Activated CD4-positive, alpha-beta T cell treated with anti-CD3 and anti-CD28 coated beads, Interleukin-2, amount 10 ng/mL, durations not matched to agents 7 days and 5 days (primary cell): ENCODE measurements around the gene APOBEC4. TPM values are rescaled to one million over a fixed set of nuclear protein-coding genes. Genes with fewer than 3 reads are reported as not detected.

Source experiments
- CTCF ChIA-PET: fragments of 350-600 bp; sonication (Branson Sonifier 250); formaldehyde crosslinking; loops from one replicate; lab custom pipeline; 2021; ENCODE audit warnings: antibody characterized with exemption; lab: Charles Lee
- POLR2A ChIA-PET: fragments of 350-600 bp; sonication (Branson Sonifier 250); formaldehyde crosslinking; loops from one replicate; lab custom pipeline; 2021; ENCODE audit warnings: antibody characterized with exemption; lab: Charles Lee
- DNase-seq: peaks from one replicate; pipeline ENCODE4 v3.0.0-alpha.2; 2020
- H3K27ac Mint-ChIP-seq: one replicate; pipeline ENCODE4 v1.8.0; 2021; ENCODE audit warnings: mild to moderate bottlenecking, moderate library complexity, mixed read lengths
- H3K27me3 Mint-ChIP-seq: one replicate; pipeline ENCODE4 v1.8.0; 2021; ENCODE audit warnings: mixed read lengths
- H3K36me3 Mint-ChIP-seq: one replicate; pipeline ENCODE4 v1.8.0; 2021; ENCODE audit warnings: low read depth, mixed read lengths
- H3K4me1 Mint-ChIP-seq: one replicate; pipeline ENCODE4 v1.8.0; 2021; ENCODE audit warnings: mixed read lengths
- H3K4me3 Mint-ChIP-seq: one replicate; pipeline ENCODE4 v1.8.0; 2021; ENCODE audit warnings: mild to moderate bottlenecking, moderate library complexity, mixed read lengths
- H3K9me3 Mint-ChIP-seq: one replicate; pipeline ENCODE4 v1.8.0; 2021; ENCODE audit warnings: mixed read lengths
- total RNA-seq, 2 experiments: library from RNA; stranded (reverse); gene quantifications; one replicate each; pipeline ENCODE4 v1.2.3, GENCODE V29; 2021

The APOBEC4 gene, protein sequence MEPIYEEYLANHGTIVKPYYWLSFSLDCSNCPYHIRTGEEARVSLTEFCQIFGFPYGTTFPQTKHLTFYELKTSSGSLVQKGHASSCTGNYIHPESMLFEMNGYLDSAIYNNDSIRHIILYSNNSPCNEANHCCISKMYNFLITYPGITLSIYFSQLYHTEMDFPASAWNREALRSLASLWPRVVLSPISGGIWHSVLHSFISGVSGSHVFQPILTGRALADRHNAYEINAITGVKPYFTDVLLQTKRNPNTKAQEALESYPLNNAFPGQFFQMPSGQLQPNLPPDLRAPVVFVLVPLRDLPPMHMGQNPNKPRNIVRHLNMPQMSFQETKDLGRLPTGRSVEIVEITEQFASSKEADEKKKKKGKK
- total RNA-seq = not detected

DNA sequence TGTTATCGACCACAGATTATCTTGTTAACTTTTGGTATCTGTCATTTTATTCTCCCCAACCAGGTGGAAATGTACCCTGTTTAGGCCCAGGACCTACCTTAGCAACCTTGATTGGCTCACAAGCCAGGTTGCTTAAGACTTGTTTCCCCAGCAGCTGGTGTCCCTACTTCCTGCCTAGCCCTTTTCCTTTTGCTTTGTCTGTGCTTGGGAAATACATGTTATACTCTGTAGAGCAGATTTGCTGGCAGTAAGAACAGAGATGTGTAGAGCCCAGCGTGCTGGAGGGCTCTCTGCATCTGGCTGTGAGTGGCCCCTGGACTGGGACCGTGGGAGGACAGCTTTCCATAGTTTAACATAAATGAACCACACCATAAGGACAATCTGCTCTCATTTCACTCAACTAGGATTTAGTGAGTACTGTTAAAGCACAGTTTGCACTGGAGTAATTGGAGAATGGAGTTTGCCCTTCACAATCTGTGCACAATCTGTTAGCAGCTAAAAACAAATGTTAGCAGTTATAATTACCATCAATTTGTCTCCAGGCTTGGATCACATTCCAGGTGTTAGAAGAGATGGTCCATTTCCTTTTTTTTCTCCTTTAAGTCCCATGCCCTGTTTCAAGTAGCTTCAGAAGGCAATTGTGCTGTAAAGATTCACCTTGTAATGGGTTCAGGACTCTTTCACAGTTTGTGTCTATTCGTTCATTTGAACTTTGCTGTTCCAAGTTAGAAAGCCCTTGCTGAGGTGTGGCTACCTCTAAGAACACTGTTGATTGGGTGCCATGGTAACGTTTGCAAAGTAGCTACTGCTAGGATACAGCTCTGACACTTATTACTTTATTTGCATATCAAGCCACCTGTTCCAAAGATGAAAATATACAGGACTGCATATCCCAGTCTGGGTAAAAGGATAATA is at the start of gene APOBEC4:
Gene APOBEC4, minus strand, starts transcription at position 770 of the 915 bp plus-strand sequence. CDS start 4,535 bp downstream, outside the sequence.
- ChIA-PET CTCF (interaction anchor here (0.7 to 4.0 kb wide), 6 partner anchors 9 to 789 kb away, joined by 3 to 29 read pairs (median 3); partner anchors contain the start of gene ARPC5), POLR2A (no interaction called here)
- DNase-seq = no peak
- no peak within 1 kb of the TSS for H3K4me3 Mint-ChIP-seq
- H3K9me3 Mint-ChIP-seq = no peaks in the 10 kb centered on the region
- H3K27me3 Mint-ChIP-seq = no peaks in the 10 kb centered on the region
- H3K4me1 Mint-ChIP-seq = peaks cover 36% of the 10 kb centered on the region
- H3K36me3 Mint-ChIP-seq = no peaks in the 10 kb centered on the region
- peak within 1 kb of the TSS; percentile 72 for H3K27ac Mint-ChIP-seq

DNA sequence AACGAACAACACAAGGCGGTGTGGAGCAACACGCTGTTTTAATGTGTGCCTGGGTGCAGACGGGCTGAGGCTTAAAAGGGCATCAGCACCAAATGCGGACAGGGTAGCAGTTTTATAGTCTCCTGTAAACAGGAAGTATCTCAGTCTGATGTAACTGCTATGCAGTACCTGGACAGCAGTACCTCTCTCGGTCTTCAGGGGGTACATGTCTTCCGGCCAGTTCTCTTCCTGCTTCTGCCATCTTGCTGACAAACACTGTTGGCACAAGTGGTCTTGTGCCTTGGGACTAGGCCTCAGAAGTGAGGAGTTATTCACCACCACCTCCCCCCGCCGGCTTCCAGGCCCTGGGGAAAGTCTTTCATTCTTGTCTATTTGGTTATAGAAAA is 49.7 kb upstream of the APOBEC4 start:
- H3K4me3 Mint-ChIP-seq = no peak overlapping the region
- ChIA-PET CTCF (no interaction called here), POLR2A (no interaction called here)
- H3K4me1 Mint-ChIP-seq = peaks cover 2% of the 10 kb centered on the region
- H3K9me3 Mint-ChIP-seq = no peaks in the 10 kb centered on the region
- no peaks in the 10 kb centered on the region for H3K27me3 Mint-ChIP-seq
- peaks cover 3% of the 10 kb centered on the region for H3K36me3 Mint-ChIP-seq
- H3K27ac Mint-ChIP-seq = no peak overlapping the region
- no peak for DNase-seq

DNA sequence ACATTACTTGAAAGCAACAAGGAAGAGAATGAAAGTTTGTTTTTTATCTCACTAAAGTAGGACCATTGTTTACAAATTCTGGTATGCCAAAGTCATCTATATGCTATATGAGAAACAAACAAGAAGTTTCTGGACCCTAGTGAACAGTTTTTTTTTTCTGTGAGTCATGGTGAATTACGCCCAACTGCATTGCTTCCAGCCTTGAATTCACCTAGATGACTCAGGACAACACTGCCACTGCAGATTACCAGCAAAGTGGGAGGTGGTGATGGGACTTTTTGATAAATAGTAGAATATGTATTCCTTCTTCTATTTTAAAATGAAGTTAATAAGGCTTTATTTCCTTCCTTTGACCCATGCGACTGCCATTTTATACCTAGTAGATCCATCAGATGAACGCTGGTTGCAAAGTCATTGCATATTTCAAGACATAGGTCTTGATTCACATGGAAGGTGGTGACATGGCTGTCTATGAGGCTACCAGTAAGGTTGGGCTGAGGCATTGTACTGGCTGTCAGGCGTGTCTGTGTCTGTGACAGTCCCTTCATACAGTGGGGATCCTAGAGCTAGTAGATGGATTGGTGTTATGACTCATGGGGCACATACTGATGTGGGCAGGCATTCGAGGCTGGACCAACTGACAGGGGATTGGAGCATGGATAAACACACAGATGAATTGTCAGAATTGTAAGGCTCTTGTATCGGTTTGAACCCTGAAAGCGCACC is 49.1 kb upstream of the APOBEC4 start:
- Mint-ChIP-seq H3K4me3 (no peak overlapping the region), H3K4me1 (peaks cover 2% of the 10 kb centered on the region), H3K27me3 (no peaks in the 10 kb centered on the region), H3K9me3 (no peaks in the 10 kb centered on the region), H3K36me3 (peaks cover 3% of the 10 kb centered on the region), H3K27ac (no peak overlapping the region)
- POLR2A ChIA-PET = no interaction called here
- CTCF ChIA-PET = no interaction called here
- no peak for DNase-seq

DNA sequence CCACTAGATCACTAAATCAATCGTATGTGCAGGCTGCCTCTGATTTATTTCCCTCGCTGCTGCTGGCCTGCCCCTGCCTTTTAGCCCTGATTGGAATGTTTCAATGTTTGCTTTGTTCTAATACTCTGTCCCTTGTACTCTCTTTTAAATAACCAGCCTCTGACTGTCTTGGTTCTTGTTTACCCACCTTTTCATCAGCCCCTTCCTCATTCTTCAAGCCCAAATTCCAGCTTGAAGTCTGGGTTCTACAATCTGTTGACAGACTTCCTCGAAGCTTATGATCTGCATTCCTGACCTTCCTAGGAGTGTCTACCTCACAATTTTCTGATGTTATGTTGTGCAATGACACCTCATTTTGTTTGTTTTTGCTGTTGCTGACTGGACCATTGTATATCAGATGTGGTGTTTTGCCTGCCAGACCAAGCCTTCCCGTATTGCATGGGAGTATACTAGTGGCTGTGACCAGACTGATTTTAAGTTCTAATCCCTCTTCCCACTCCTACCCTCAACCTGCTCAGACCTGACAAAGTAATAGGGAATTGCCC is 46.6 kb upstream of the APOBEC4 start:
- no peak overlapping the region for H3K4me3 Mint-ChIP-seq
- peaks cover 3% of the 10 kb centered on the region for H3K36me3 Mint-ChIP-seq
- peaks cover 2% of the 10 kb centered on the region for H3K4me1 Mint-ChIP-seq
- H3K27me3 Mint-ChIP-seq = no peaks in the 10 kb centered on the region
- CTCF ChIA-PET = no interaction called here
- POLR2A ChIA-PET = no interaction called here
- no peak overlapping the region for H3K27ac Mint-ChIP-seq
- no peaks in the 10 kb centered on the region for H3K9me3 Mint-ChIP-seq
- no peak for DNase-seq

DNA sequence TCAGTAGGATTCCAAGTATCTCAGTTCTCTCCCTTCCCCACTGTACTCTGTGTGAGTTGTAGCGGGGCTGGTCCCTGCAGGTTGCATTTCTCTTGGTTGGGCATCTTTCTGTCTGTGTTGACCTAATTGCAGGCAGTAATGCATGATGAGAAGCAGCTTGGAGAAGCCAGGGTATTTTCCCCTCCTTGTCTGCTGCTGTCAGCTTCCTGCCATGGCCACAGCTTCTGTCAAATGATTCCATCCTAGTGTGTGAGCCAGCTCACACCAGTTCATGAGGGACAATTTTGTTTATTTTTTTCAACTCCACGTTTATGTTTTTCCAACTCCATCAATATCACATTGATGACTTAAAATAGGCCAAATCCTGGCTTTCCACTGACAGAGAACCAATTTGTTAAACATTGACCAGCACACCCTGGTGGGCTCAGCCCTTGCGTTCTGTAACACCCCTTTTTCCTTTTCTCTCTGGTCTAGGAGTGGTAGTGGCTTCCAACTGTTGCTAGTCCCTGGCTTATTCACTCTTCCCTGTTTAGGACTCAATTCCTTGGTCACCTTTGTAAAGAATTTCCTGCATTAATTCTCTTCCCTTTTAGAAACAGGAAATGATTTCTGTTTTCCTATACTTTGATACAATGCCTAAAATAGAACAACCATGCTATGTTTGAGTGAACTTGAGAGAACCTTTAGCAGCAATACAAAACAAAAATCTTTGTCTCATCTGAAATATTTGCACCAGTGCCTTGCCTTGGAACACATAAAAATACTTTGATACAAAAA is 44.9 kb upstream of the APOBEC4 start:
- Mint-ChIP-seq H3K4me1 (peaks cover 3% of the 10 kb centered on the region), H3K4me3 (no peak overlapping the region), H3K9me3 (no peaks in the 10 kb centered on the region), H3K27ac (no peak overlapping the region), H3K36me3 (peaks cover 3% of the 10 kb centered on the region), H3K27me3 (no peaks in the 10 kb centered on the region)
- DNase-seq = no peak
- POLR2A ChIA-PET = no interaction called here
- CTCF ChIA-PET = no interaction called here

DNA sequence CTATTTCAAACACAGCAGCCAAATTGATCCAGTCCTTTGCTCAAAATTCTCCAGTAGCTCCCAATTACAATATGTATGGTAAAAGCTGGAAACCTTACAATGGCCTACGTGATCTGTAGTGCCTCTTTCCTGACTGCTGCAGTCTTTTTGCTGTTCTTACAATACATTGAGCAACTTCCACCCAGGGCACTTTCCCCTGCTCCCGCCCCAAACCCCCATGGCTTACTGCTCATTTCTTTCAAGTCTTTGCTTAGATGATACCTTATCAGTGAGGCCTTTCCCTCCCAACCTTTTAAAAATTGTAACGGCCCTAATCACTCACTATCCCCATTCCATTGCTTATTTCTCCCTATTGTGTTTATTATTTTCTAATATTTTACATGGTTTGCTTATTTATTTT is 43.9 kb upstream of the APOBEC4 start:
- Mint-ChIP-seq H3K27ac (no peak overlapping the region), H3K27me3 (no peaks in the 10 kb centered on the region)
- POLR2A ChIA-PET = no interaction called here

DNA sequence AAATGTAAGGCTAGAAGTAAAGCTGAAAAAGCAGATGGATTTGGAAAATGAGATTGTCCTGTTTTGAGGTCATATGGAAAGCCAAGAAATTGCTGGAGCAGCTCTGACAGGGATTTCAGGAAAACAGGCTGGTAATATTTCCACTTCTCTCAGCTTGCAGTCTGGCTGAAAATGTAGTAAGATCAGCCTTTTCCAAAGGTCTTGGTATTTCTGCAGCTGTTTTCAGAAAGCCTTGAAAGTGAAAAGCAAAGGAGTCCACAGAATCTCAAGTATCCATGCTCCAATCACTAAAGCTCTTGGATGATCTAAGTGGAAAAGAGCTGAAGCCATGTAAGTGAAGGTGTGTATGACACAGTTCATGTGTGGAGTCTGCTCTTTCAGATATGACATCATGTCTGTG is 41.6 kb upstream of the APOBEC4 start:
- H3K4me1 Mint-ChIP-seq = peaks cover 3% of the 10 kb centered on the region
- no peak overlapping the region for H3K4me3 Mint-ChIP-seq
- no peaks in the 10 kb centered on the region for H3K36me3 Mint-ChIP-seq
- H3K27ac Mint-ChIP-seq = no peak overlapping the region
- POLR2A ChIA-PET = interaction anchor here (0.5 kb wide), 1 partner anchor 268 kb away, joined by 6 read pairs; no protein-coding TSS in a partner anchor
- DNase-seq = no peak
- H3K9me3 Mint-ChIP-seq = no peaks in the 10 kb centered on the region
- H3K27me3 Mint-ChIP-seq = no peaks in the 10 kb centered on the region
- CTCF ChIA-PET = interaction anchor here (0.9 kb wide), 1 partner anchor 9 kb away, joined by 3 read pairs; no protein-coding TSS in a partner anchor

More for the DNA sequence above, 43.9 kb upstream of the APOBEC4 start:
- H3K4me1 Mint-ChIP-seq = peaks cover 3% of the 10 kb centered on the region
- H3K4me3 Mint-ChIP-seq = no peak overlapping the region
- no peak for DNase-seq
- CTCF ChIA-PET = no interaction called here
- H3K9me3 Mint-ChIP-seq = no peaks in the 10 kb centered on the region
- H3K36me3 Mint-ChIP-seq = peaks cover 3% of the 10 kb centered on the region

DNA sequence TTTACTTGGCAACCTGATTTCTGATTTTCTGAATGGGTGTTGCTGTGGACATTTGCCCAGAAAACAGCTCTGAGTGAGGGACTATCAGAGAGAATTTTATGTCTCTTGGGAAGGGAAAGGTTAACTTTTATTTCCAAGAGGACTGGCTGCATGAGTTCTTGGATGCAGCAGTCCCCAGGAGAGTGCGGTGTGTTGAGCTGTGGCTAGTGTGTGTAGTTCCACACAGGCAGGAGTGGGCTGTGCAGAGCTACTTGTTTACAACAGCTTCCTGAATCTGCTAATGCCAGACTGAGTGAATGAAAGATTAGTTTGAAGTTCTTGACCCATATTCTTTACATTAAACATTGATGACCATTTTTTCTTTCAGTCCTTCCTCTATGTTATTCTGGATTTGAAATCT is 41.0 kb upstream of the APOBEC4 start:
- Mint-ChIP-seq H3K27me3 (no peaks in the 10 kb centered on the region), H3K36me3 (no peaks in the 10 kb centered on the region), H3K4me3 (no peak overlapping the region), H3K4me1 (peaks cover 3% of the 10 kb centered on the region), H3K9me3 (no peaks in the 10 kb centered on the region), H3K27ac (no peak overlapping the region)
- ChIA-PET CTCF (no interaction called here), POLR2A (no interaction called here)
- DNase-seq = no peak

DNA sequence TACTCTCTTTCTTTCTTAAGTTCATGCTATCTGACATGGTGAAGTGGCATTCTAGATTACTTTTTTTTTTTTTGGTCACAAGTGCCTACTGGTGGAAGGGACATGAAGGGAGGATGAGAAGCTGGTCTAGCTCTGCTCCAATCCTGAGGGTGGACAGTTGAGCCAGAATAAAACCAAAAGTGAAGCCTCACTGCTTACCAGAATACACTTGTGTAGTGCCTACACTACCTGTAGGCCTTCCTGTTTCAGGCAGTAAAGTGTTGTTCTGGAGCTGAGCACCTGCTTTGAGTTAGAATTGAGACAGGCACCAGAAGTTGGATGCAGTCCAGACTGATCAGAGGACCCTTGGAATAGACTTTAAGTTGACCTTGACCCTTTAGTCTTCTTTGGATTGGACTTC is 40.4 kb upstream of the APOBEC4 start:
- Mint-ChIP-seq H3K36me3 (no peaks in the 10 kb centered on the region), H3K4me3 (no peak overlapping the region), H3K27me3 (no peaks in the 10 kb centered on the region), H3K9me3 (no peaks in the 10 kb centered on the region), H3K27ac (no peak overlapping the region), H3K4me1 (peaks cover 3% of the 10 kb centered on the region)
- POLR2A ChIA-PET = no interaction called here
- DNase-seq = no peak
- CTCF ChIA-PET = no interaction called here

DNA sequence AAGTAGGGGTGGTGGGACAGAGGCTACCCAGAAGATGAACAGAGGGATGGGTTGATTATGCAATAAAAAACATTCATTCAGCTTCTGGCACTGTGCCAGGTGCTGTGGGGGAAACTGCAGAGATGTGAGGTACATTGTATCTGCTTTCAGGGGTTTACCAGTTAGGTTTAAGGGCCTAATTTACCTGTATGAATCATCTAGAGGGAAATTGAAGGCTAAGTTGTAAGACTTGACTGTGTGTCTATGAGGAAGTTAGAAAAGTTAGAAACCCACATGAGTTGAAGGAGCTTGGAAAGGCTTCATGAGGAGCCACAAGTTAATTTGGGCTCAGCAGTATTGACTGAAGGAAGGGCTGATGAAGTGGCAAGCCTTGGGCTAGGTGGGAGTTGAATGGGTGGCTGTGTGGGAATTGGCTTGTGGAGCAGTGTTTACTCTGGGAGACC is 36.7 kb upstream of the APOBEC4 start:
- Mint-ChIP-seq H3K27ac (no peak overlapping the region), H3K27me3 (no peaks in the 10 kb centered on the region), H3K36me3 (no peaks in the 10 kb centered on the region), H3K4me3 (no peak overlapping the region), H3K9me3 (no peaks in the 10 kb centered on the region), H3K4me1 (peaks cover 2% of the 10 kb centered on the region)
- POLR2A ChIA-PET = no interaction called here
- DNase-seq = no peak
- CTCF ChIA-PET = no interaction called here

DNA sequence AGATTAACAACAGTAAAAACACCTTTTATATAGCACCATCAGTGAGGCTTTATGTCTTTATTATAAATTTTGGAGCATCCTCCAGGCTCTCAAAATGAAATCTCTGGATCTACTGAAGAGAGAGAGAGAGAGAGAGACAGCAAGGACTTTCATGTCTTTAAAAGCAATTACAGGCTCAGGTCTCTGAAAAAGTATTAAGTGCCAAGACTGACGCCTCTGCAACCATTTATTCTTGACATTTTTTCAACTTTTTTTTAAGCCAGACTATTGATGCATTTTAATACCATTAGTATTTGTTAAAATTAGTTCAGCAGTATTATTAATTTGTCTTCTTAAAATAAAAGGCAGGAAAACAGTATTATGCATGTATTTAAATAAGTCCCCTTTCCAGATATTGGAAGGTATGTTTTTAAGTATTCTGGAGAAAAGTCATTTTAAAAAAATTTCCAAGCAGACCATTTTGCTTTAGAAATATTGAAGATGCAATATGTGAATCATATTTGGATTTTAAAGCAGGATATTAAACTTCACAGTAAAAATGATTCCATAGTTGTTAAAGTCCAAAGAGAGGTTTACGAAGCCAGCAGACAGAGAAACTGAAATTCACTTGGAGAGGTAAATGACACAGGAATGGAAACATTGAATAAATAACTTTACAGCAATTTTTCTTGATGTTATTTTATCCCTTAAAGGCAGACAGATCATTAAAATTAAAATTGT is 35.4 kb upstream of the APOBEC4 start:
- H3K4me1 Mint-ChIP-seq = peaks cover 2% of the 10 kb centered on the region
- ChIA-PET CTCF (no interaction called here), POLR2A (no interaction called here)
- DNase-seq = no peak
- no peak overlapping the region for H3K27ac Mint-ChIP-seq
- H3K9me3 Mint-ChIP-seq = no peaks in the 10 kb centered on the region
- H3K27me3 Mint-ChIP-seq = peaks cover 3% of the 10 kb centered on the region
- no peaks in the 10 kb centered on the region for H3K36me3 Mint-ChIP-seq
- H3K4me3 Mint-ChIP-seq = no peak overlapping the region
